HG03520 (cell line): Measurements from ENCODE around the gene ADGRG1.
A peak's percentile ranks its signal among the peaks of the same experiment; 100 is the strongest.
"Not testable (repeated sequence)": the region's sequence is repeated elsewhere in the genome, so short reads cannot be mapped to it uniquely, and the experiment has no call there.

Experiments used
- ATAC-seq: cut with Tn5 transposase; IDR thresholded peaks from one replicate; pipeline ENCODE4 v1.9.1; 2021; ENCODE audit warnings: mild to moderate bottlenecking, moderate library complexity; ENCODE audit not compliant: unreplicated experiment

Gene ADGRG1

GRCh38 chr16:57628008-57628781, at the start of gene ADGRG1:
ADGRG1 (plus strand) TSS chr16:57628630; CDS start chr16:57650288, 21,658 bp downstream.
- ATAC-seq, result no peak

DNA sequence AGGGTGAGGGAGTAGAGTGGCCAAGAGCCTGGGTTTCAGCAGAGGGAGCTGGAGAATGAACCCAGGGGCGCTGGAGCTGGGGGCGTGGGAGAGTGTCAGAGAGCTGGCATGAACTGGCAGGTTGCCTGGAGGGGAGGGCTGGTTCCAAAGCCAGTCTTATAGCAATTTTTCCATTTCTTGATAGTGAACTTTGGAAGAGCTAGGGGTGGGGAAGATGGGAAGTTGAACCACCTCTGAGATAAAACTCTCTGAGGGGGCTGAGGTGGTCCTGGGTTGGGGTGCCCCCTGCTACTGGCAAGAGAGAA, 49.1 kb upstream of the ADGRG1 start:
- no peak for ATAC-seq

GRCh38 chr16:57585051-57585687, 43.3 kb upstream of the ADGRG1 start:
- no peak for ATAC-seq

- no peak for ATAC-seq
Observed at GRCh38 chr16:57588831-57589230, 39.6 kb upstream of the ADGRG1 start.

DNA sequence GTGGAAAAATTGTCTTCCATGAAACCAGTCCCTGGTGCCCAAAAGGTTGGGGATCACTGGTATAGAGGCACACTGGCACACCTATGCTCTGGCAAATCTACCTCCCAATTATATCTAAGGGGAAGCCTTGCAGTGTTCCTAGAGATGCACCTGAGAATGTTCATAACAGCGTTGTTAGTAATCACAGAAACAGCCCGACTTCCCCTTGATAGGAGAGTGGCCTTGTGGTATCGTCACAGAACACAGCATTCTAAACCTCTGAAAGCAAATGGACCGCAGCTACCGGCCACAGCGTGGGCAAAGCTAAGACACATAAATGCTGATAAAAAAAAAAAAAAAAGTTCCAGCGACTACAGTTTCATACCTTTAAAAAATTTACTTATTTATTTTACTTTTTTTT, 39.1 kb upstream of the ADGRG1 start:
- ATAC-seq, result no peak

DNA sequence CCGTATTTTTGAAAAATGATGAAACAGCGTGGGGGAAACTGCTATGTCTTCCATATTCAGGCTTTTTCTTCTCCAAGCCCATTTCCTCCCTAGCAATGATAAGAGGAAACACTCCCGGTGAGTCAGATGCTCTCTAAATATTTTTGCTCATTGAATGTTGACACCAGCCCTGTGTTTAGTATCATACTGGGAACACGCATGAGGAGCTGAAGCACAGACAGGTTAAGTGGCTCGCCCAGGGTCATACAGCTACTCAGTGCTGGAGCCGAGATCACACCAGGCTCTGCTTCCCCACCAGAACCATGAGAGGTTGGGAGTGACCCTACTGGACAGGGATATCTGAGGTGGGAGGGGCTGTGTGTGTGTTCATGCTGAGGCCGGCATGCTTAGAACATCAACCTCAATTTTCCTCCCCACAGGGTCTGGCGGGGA, 37.8 kb upstream of the ADGRG1 start:
- ATAC-seq, result no peak

GRCh38 chr16:57591086-57591869, 37.2 kb upstream of the ADGRG1 start:
- peak; percentile 71 for ATAC-seq

DNA sequence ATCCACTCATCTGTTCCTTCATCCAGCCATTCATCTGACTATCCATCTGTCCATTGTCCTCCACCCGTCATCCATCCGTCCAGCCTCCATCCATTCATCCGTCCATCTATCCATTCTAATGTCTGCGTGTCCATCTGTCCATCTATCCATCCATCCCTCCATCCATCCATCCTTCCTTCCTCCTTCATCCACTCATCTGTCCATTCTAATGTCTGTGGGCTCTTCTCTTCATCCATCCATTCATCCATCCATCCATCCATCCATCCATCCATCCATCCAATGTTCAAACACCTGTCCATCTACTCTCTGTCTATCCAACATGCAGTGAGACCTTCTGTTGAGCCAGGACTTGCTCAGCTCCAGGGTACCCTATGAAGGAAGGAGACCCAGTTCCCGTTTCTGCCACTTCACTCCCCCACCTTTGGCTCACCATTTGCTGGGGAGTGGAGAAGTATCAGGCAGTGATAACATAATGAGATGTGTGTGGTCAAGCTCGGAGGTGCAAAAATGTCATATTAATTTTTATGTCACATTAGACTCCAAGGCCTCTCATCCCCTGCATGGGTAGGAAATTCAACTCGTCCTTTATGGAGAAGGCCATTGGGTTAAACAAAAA, 36.5 kb upstream of the ADGRG1 start:
- ATAC-seq, result no peak

GRCh38 chr16:57592591-57593003, 35.8 kb upstream of the ADGRG1 start:
- ATAC-seq, result no peak

DNA sequence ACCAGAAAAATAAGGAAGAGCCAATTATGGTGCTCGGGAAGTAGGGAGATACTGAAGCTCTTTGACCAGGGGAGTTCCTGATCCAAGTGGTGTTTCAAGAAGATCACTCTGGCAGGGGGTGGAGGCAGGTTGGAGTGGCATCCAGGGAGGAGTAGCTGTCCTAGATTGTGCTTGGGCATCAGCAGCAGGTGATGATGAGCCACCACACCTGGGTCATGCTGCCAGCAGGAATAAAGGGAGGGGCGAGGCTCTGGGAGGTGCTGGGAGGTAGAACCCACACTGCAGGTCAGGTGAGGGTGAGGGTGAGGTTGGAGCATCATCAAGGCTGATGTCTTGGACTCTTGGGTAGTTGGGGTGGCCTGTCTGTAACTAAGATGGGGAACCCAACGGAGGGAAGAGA, 35.4 kb upstream of the ADGRG1 start:
- no peak for ATAC-seq

- ATAC-seq, result no peak
Observed at GRCh38 chr16:57593990-57594389, 34.4 kb upstream of the ADGRG1 start.

DNA sequence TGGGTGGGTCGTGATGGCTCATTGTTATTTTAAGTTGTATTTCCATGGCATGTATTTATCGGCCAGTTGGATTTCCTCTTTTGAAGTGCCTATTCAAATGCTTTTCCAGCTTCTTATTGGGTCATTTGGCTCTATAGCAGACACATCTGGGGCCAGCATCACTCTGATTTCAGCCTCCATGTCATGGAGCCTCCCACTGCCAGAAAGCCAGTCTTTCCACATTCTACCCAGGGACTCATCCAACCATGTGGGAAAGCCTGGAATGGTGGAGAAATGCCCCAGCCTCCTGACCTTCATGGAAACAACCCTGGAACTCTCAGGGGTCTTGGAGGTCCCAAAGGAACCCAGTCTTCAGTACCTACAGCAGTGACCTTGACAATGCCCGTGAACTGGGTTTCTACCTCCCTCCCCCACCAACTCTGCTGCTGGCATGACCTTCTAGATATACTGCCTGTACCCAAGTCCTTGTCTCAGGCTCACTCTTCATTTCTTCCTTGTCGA, 33.8 kb upstream of the ADGRG1 start:
- ATAC-seq, result no peak

DNA sequence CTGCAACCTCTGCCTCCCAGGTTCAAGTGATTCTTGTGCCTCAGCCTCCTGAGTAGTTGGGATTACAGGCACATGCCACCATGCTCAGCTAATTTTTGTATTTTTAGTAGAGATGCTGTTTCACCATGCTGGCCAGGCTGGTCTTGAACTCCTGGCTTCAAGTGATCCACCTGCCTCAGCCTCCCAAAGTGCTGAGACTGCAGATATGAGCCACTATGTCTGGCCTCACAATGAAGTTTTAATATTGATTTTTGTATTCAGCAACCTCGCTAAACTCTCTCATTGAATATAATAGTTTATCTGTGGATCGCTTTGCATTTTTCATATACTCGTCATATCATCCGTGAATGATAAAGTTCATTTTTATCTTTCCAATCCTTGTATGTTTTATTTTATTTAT, 32.2 kb upstream of the ADGRG1 start:
- not testable (repeated sequence) for ATAC-seq

- ATAC-seq, result no peak
Observed at GRCh38 chr16:57598437-57598836, 30.0 kb upstream of the ADGRG1 start.

DNA sequence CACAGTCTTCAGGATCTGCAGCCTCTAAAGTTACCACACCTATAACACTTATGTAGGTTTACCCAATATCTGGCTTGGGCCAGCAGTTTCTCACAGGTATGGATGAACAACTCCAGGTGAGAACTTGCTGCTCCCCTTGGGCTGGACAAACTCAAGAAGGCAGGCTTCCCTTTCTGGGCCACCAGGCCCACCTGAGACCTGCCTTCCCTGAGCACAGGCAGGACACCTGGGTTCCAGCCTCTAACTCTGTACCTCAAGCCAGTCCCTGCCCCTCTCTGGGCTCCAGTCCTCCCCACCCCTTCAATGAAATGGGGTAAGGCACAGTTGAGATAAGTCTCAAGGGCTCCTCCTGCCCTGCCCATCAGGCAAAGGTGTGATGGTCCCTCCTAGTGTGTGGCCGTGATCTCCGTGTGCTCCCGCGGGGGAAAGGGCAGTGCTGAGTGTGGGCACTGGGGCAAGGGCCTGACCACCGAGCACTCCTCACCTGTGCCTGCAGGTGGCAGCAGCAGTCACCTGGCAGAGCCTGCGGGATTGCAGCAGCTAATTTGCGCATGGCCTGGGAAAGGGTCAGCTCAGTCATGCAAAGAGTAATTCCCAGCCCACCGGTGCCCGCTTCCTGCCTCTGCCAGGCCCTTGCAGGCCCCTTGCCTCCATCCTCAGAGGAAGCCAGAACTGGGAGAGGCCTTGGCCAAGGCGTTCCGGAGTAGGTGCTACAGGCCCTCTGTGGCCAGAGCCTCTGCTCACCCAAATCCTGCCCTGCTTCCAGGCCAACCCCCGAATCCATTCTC, 28.2 kb upstream of the ADGRG1 start:
- no peak for ATAC-seq

- no peak for ATAC-seq
Observed at GRCh38 chr16:57600952-57601580, 27.4 kb upstream of the ADGRG1 start.

DNA sequence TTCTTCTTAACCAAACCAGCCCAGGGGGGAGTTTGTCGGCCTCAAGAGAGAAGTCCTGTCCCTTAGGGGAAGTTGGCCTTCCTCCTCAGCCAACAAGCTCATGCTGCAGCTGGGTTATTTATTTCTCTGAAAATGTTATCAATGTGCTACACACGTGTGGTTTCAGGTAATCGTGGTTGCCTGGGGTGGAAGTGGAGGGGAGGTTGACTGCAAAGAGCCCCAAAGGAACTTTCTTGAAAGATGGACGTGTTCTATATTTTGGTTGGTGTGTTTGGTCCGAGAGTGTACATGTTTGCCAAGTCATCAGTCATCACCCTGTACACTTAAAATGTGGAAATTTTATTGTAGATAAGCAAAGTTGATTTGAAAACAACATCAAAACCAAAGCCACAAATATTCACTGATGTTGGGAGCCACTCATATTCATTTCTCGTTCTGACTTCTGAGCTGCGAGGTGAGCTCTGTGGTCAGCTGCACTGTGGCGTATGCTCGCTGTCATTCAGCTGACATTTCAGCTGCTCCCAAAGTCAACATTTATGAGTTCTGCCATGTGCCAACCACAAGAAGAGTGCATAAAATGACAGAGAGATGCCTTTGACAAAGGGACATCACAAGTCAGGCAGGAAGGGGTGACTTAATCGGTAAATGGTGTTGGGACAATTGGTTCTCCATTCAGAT, 26.5 kb upstream of the ADGRG1 start:
- peak; percentile 68 for ATAC-seq

DNA sequence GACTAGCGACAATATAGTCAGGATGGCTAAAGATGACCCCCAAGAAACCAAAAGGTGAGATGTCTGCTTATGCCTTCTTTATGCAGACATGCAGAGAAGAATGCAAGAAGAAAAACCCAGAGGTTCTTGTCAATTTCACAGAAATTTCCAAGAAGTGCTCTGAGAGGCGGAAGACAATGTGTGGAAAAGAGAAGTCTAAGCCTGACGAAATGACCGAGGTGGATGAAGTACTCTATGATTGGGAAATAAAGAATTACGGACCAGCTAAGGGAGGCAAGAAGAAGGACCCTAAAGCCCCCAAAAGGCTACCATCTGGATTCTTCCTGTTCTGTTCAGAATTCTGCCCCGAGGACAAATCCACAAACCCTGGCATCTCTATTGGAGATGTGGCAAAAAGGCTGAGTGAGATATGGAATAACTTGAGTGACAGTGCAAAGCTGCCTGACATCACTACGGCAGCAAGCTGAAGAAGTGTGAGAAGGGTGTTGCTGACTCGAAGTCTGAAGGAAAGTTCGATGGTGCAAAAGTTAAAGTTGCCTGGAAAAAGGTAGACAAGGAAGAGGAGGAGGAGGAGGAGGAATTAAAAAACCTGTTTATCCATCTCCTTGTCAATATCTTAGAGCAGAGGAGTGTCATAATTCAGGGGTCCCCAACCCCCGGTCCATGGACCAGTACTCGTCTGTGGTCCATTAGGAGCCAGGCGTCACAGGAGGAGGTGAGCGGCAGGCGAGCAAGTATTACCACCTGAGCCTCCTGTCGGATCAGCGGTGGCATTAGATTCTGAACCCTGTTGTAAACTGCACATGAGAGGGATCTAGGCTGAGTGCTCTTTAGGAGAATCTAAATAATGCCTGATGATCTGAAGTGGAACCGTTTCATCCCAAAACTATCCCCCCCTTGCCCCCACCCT, 25.1 kb upstream of the ADGRG1 start:
- no peak for ATAC-seq
